ENCODE measurements around the gene PCOLCE2.

GRCh38 chr3:142846779-142847577 is 41.9 kb downstream of the PCOLCE2 start:
- TF ChIP-seq, protein P1, sequence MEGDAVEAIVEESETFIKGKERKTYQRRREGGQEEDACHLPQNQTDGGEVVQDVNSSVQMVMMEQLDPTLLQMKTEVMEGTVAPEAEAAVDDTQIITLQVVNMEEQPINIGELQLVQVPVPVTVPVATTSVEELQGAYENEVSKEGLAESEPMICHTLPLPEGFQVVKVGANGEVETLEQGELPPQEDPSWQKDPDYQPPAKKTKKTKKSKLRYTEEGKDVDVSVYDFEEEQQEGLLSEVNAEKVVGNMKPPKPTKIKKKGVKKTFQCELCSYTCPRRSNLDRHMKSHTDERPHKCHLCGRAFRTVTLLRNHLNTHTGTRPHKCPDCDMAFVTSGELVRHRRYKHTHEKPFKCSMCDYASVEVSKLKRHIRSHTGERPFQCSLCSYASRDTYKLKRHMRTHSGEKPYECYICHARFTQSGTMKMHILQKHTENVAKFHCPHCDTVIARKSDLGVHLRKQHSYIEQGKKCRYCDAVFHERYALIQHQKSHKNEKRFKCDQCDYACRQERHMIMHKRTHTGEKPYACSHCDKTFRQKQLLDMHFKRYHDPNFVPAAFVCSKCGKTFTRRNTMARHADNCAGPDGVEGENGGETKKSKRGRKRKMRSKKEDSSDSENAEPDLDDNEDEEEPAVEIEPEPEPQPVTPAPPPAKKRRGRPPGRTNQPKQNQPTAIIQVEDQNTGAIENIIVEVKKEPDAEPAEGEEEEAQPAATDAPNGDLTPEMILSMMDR (IDR thresholded peaks at IDR 0.05), result no peak
- TF ChIP-seq EP300 (IDR thresholded peaks at IDR 0.05), result no peak

Measured in ovary (tissue), 3 donors.